Loucy (cell line): ENCODE results near the gene TBX10.

Experiments used
- EZH2phosphoT487 ChIP-seq: fragments of 200-600 bp; IDR thresholded peaks from 2 replicates; pipeline ENCODE4 v1.6.1; 2018; ENCODE audit warnings: antibody characterized with exemption, mild to moderate bottlenecking, moderate library complexity, borderline replicate concordance
- TF ChIP-seq, protein P1 (sequence below): fragments of 200-600 bp; sonication (generic); conservative IDR thresholded peaks from 2 replicates; pipeline ENCODE4 v1.5.1; 2014; ENCODE audit warnings: mild to moderate bottlenecking, antibody characterized with exemption, low read length

DNA sequence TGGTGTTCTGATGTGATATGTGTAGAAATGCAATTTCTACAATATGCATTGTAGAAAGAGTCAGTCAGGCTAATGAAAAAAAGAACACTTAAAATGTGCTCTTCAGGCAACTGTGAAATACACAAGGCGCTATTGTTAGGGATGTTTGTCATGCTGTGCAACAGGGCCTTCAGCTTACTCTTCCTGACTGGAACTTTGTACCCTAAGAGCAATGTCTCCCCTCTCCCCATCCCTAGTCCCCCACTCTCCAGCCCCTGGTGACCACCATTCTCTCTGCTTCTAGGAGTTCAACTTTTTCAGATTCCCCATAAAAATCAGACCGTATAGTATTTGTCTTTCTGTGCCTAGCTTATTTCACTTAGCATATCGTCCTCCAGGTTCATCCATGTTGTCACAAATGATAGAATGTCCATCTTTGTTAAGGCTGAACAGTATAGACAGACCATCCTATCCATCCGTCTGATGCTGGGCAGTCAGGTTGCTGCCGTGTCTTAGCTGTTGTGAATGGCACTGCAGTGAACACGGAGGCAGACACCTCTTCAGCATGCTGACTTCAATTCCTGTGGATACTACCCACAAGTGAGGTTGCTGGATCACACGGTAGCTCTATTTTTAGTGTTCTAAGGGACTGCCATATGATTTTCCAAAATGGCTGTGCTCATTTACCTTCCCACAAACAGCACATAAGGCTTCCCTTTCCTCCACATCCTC is 22.2 kb downstream of the TBX10 start:
- TF ChIP-seq, protein P1, sequence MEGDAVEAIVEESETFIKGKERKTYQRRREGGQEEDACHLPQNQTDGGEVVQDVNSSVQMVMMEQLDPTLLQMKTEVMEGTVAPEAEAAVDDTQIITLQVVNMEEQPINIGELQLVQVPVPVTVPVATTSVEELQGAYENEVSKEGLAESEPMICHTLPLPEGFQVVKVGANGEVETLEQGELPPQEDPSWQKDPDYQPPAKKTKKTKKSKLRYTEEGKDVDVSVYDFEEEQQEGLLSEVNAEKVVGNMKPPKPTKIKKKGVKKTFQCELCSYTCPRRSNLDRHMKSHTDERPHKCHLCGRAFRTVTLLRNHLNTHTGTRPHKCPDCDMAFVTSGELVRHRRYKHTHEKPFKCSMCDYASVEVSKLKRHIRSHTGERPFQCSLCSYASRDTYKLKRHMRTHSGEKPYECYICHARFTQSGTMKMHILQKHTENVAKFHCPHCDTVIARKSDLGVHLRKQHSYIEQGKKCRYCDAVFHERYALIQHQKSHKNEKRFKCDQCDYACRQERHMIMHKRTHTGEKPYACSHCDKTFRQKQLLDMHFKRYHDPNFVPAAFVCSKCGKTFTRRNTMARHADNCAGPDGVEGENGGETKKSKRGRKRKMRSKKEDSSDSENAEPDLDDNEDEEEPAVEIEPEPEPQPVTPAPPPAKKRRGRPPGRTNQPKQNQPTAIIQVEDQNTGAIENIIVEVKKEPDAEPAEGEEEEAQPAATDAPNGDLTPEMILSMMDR = no peak
- no peak for TF ChIP-seq EZH2phosphoT487
